Ovary (tissue), 3 donors: Measurements from ENCODE around the gene CKAP4.

Experiments used
- CTCF ChIP-seq, 3 donors: fragments of 450-650 bp in 2 of 3; fragments of 200-600 bp in 1 of 3; IDR thresholded peaks; one replicate each; pipeline versions ENCODE4 v1.5.1 to v1.8.0; 2016 to 2022; ENCODE audit warnings: antibody characterized with exemption in 3 of 3, mild to moderate bottlenecking in 1 of 3
- EP300 ChIP-seq: sonication (generic); formaldehyde crosslinking; IDR thresholded peaks from one replicate; pipeline ENCODE4 v1.6.1; 2017; ENCODE audit warnings: antibody characterized with exemption
- POLR2A ChIP-seq: fragments of 450-650 bp; IDR thresholded peaks from one replicate; pipeline ENCODE4 v1.6.1; 2017; ENCODE audit warnings: antibody characterized with exemption, mild to moderate bottlenecking, moderate library complexity
- donor health status: DM: no; HTN: no; CAD: no.

- TF ChIP-seq CTCF (IDR thresholded peaks at IDR 0.05) (no peak), POLR2A (no peak), EP300 (no peak)
These were observed 28.8 kb downstream of the CKAP4 start for GRCh38 chr12:106219043-106219442.
